ENCODE measurements around the gene IFI27L1.

IFI27L1 gene

DNA sequence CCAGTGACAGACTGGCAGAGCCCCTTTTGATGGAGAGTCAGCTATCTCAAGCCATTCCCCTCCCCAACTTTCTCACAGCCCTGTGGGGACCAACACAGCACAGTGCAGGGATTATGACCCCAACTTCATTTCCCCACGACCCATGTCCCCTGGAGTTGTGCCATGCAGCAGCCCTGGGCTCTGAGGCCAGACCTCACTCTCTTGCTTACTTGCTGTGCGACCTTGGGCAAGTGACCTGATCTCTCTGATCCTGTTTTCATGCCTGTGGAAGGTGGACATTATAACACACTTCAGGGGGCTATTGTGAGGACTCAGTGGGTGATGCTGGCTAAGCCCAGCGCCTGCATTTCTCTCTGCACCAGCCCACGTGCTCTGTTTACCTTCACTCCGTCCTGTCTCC lies 40.9 kb upstream of the IFI27L1 start:
- Histone ChIP-seq H2BK15ac (ENCODE audit: low read length) (no peak overlapping the region), H3K36me3 (replicated peaks in 1 of 2; ENCODE audit: control insufficient read depth in 2 of 2, insufficient read depth in 2 of 2, low read length in 2 of 2) (peaks cover 10 to 21% of the 10 kb centered on the region in 2 donors), H2AFZ (ENCODE audit: low read length) (no peak overlapping the region), H3K27ac (replicated peaks; ENCODE audit: low read length) (no peak overlapping the region), H2BK120ac (ENCODE audit: low read depth, low read length) (no peak overlapping the region), H3K79me1 (ENCODE audit: low read depth, low read length) (peaks cover 2% of the 10 kb centered on the region), H3K23ac (ENCODE audit: low read depth, low read length, poor library complexity) (peak overlapping the region; percentile 40), H2AK5ac (ENCODE audit: low read depth, low read length) (no peak overlapping the region), H2BK12ac (ENCODE audit: low read length) (peak overlapping the region; percentile 6), H4K91ac (ENCODE audit: low read depth, low read length, poor library complexity) (no peak overlapping the region), H4K8ac (ENCODE audit: low read depth, low read length) (no peak overlapping the region), H3K4me1 (ENCODE audit: control insufficient read depth in 2 of 2, insufficient read depth in 1 of 2, low read depth in 1 of 2, low read length in 2 of 2) (peaks cover 0 to 2% of the 10 kb centered on the region in 2 donors), H3K27me3 (ENCODE audit: control insufficient read depth in 3 of 3, insufficient read depth in 3 of 3, low read depth in 1 of 3, low read length in 3 of 3) (no peaks in the 10 kb centered on the region), H3K9me3 (replicated peaks in 1 of 2; ENCODE audit: control insufficient read depth in 2 of 2, insufficient read depth in 1 of 2, low read depth in 1 of 2, low read length in 2 of 2) (no peaks in the 10 kb centered on the region), H2BK5ac (ENCODE audit: low read length) (peak overlapping the region; percentile 30), H3K4me3 (ENCODE audit: low read length in 2 of 2) (no peak overlapping the region), H3K18ac (ENCODE audit: low read length) (peak overlapping the region; percentile 32), H3K9ac (ENCODE audit: low read depth, low read length, poor library complexity) (peak overlapping the region; percentile 50), H3K14ac (ENCODE audit: low read length) (no peak overlapping the region), H3K4ac (ENCODE audit: low read length) (no peak overlapping the region), H3K4me2 (ENCODE audit: insufficient read depth, low read length, poor library complexity, severe bottlenecking) (no peak overlapping the region)
- DNase-seq (ENCODE audit: low spot score) = no peak
- no CpG with 5 or more reads among the region's 5 CpGs for WGBS, 2 donors (ENCODE audit: extremely low coverage in 2 of 2, insufficient read length in 2 of 2, insufficient replicate concordance in 1 of 2)

DNA sequence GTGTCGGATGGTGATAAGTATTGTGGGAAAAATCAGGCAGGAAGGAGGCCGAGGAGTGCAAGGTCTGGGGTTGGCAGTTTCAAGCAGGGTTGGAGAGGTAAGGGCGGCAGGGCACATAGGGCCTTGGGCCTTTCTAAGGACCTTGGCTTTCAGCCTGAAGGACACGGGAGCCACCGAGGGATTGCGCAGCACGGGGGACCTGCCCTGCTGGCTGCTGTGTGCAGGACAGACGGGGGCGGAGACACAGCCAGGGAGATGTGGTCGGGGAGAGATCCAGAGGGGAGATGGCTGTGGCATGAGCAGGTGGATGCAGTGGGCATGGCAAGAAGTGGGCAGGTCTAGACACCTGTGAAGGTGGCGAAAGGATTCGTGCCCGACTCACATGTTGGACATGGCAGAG lies 40.3 kb upstream of the IFI27L1 start:
- H4K91ac ChIP-seq (ENCODE audit: low read depth, low read length, poor library complexity) = no peak overlapping the region
- DNase-seq (ENCODE audit: low spot score) = no peak

DNA sequence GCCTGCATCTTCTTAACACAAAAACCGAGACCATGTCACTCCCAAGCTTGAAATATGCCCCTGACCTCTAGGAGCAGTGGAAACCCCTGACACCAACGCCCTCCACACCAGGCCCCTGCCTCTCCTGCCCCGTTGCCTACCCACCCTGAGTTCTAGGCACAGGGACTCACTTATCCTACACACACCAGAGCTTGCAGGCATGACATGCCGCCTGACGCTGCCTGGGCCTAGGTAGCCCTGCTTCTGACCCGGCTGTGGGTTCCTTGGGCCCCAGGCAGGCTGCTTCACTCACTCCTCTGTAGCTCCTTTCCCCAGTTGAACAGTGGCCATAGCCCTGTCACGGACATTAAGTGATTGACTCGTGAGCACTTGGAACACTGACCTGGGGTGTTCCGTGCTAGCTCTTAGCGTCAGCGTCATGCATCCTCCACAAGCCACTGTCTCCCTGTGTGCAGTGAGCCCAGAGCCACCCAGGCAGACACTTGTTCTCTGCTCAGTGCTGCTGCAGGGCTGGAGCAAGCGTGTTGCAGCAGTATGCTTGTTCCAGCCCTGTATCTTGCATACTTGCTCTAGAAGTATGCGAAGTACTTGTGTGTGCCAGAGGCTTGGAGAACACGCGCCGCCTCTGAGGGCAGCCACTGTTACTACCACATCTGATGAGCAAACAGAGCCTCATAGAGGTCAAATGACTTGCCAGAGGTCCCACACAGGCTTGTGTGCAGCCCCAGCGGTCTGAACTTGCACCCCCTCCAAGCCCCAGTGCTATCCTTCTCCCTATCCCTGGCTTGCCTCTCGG lies 39.4 kb upstream of the IFI27L1 start:
- DNase-seq (ENCODE audit: low spot score) = no peak
- Histone ChIP-seq H3K4me3 (ENCODE audit: low read length in 2 of 2) (no peak overlapping the region), H3K4me2 (ENCODE audit: insufficient read depth, low read length, poor library complexity, severe bottlenecking) (no peak overlapping the region), H3K14ac (ENCODE audit: low read length) (no peak overlapping the region), H3K18ac (ENCODE audit: low read length) (no peak overlapping the region), H3K9ac (ENCODE audit: low read depth, low read length, poor library complexity) (no peak overlapping the region), H3K36me3 (replicated peaks in 1 of 2; ENCODE audit: control insufficient read depth in 2 of 2, insufficient read depth in 2 of 2, low read length in 2 of 2) (peaks cover 18 to 36% of the 10 kb centered on the region in 2 donors), H3K27me3 (ENCODE audit: control insufficient read depth in 3 of 3, insufficient read depth in 3 of 3, low read depth in 1 of 3, low read length in 3 of 3) (no peaks in the 10 kb centered on the region), H2BK120ac (ENCODE audit: low read depth, low read length) (no peak overlapping the region), H2AK5ac (ENCODE audit: low read depth, low read length) (no peak overlapping the region), H3K4me1 (ENCODE audit: control insufficient read depth in 2 of 2, insufficient read depth in 1 of 2, low read depth in 1 of 2, low read length in 2 of 2) (peaks cover 0 to 2% of the 10 kb centered on the region in 2 donors), H3K23ac (ENCODE audit: low read depth, low read length, poor library complexity) (peak overlapping the region; percentile 46), H2AFZ (ENCODE audit: low read length) (no peak overlapping the region), H4K91ac (ENCODE audit: low read depth, low read length, poor library complexity) (no peak overlapping the region), H3K27ac (replicated peaks; ENCODE audit: low read length) (no peak overlapping the region), H4K8ac (ENCODE audit: low read depth, low read length) (peak overlapping the region; percentile 4), H2BK15ac (ENCODE audit: low read length) (no peak overlapping the region), H2BK5ac (ENCODE audit: low read length) (no peak overlapping the region), H3K4ac (ENCODE audit: low read length) (no peak overlapping the region), H3K9me3 (replicated peaks in 1 of 2; ENCODE audit: control insufficient read depth in 2 of 2, insufficient read depth in 1 of 2, low read depth in 1 of 2, low read length in 2 of 2) (no peaks in the 10 kb centered on the region), H3K79me1 (ENCODE audit: low read depth, low read length) (peaks cover 2% of the 10 kb centered on the region), H2BK12ac (ENCODE audit: low read length) (no peak overlapping the region)
- no CpG with 5 or more reads among the region's 18 CpGs for WGBS, 2 donors (ENCODE audit: extremely low coverage in 2 of 2, insufficient read length in 2 of 2, insufficient replicate concordance in 1 of 2)

More for the DNA sequence above, 40.3 kb upstream of the IFI27L1 start:
- H2BK15ac ChIP-seq (ENCODE audit: low read length) = no peak overlapping the region
- H2AFZ ChIP-seq (ENCODE audit: low read length) = no peak overlapping the region
- H3K4me3 ChIP-seq (ENCODE audit: low read length in 2 of 2) = no peak overlapping the region
- peak overlapping the region; percentile 25 for H3K14ac ChIP-seq (ENCODE audit: low read length)
- no peak overlapping the region for H2BK120ac ChIP-seq (ENCODE audit: low read depth, low read length)
- no peaks in the 10 kb centered on the region for H3K27me3 ChIP-seq (ENCODE audit: control insufficient read depth in 3 of 3, insufficient read depth in 3 of 3, low read depth in 1 of 3, low read length in 3 of 3)
- H3K4me2 ChIP-seq (ENCODE audit: insufficient read depth, low read length, poor library complexity, severe bottlenecking) = no peak overlapping the region
- H3K79me1 ChIP-seq (ENCODE audit: low read depth, low read length) = peaks cover 2% of the 10 kb centered on the region
- no peak overlapping the region for H2BK12ac ChIP-seq (ENCODE audit: low read length)
- no peaks in the 10 kb centered on the region for H3K9me3 ChIP-seq (replicated peaks in 1 of 2; ENCODE audit: control insufficient read depth in 2 of 2, insufficient read depth in 1 of 2, low read depth in 1 of 2, low read length in 2 of 2)
- peak overlapping the region; percentile 40 for H3K23ac ChIP-seq (ENCODE audit: low read depth, low read length, poor library complexity)
- peak overlapping the region; percentile 87 for H4K8ac ChIP-seq (ENCODE audit: low read depth, low read length)
- H3K4me1 ChIP-seq (ENCODE audit: control insufficient read depth in 2 of 2, insufficient read depth in 1 of 2, low read depth in 1 of 2, low read length in 2 of 2) = peaks cover 0 to 2% of the 10 kb centered on the region in 2 donors
- H3K4ac ChIP-seq (ENCODE audit: low read length) = no peak overlapping the region
- WGBS, 2 donors (ENCODE audit: extremely low coverage in 2 of 2, insufficient read length in 2 of 2, insufficient replicate concordance in 1 of 2) = no CpG with 5 or more reads among the region's 13 CpGs
- no peak overlapping the region for H3K27ac ChIP-seq (replicated peaks; ENCODE audit: low read length)
- no peak overlapping the region for H2BK5ac ChIP-seq (ENCODE audit: low read length)
- H3K18ac ChIP-seq (ENCODE audit: low read length) = peak overlapping the region; percentile 17
- peak overlapping the region; percentile 54 for H3K9ac ChIP-seq (ENCODE audit: low read depth, low read length, poor library complexity)
- peaks cover 13 to 27% of the 10 kb centered on the region in 2 donors for H3K36me3 ChIP-seq (replicated peaks in 1 of 2; ENCODE audit: control insufficient read depth in 2 of 2, insufficient read depth in 2 of 2, low read length in 2 of 2)
- no peak overlapping the region for H2AK5ac ChIP-seq (ENCODE audit: low read depth, low read length)

GRCh38 chr14:94042433-94043091 lies 38.5 kb upstream of the IFI27L1 start:
- DNase-seq (ENCODE audit: low spot score) = no peak
- H3K27me3 ChIP-seq (ENCODE audit: control insufficient read depth in 3 of 3, insufficient read depth in 3 of 3, low read depth in 1 of 3, low read length in 3 of 3) = no peaks in the 10 kb centered on the region
- no peaks in the 10 kb centered on the region for H3K9me3 ChIP-seq (replicated peaks in 1 of 2; ENCODE audit: control insufficient read depth in 2 of 2, insufficient read depth in 1 of 2, low read depth in 1 of 2, low read length in 2 of 2)
- peaks cover 0 to 2% of the 10 kb centered on the region in 2 donors for H3K4me1 ChIP-seq (ENCODE audit: control insufficient read depth in 2 of 2, insufficient read depth in 1 of 2, low read depth in 1 of 2, low read length in 2 of 2)
- H3K4ac ChIP-seq (ENCODE audit: low read length) = no peak overlapping the region
- no peak overlapping the region for H2BK120ac ChIP-seq (ENCODE audit: low read depth, low read length)
- H3K23ac ChIP-seq (ENCODE audit: low read depth, low read length, poor library complexity) = no peak overlapping the region
- H2BK15ac ChIP-seq (ENCODE audit: low read length) = no peak overlapping the region
- no peak overlapping the region for H3K4me2 ChIP-seq (ENCODE audit: insufficient read depth, low read length, poor library complexity, severe bottlenecking)
- no peak overlapping the region for H3K4me3 ChIP-seq (ENCODE audit: low read length in 2 of 2)
- peaks cover 26 to 44% of the 10 kb centered on the region in 2 donors for H3K36me3 ChIP-seq (replicated peaks in 1 of 2; ENCODE audit: control insufficient read depth in 2 of 2, insufficient read depth in 2 of 2, low read length in 2 of 2)
- no peak overlapping the region for H2BK5ac ChIP-seq (ENCODE audit: low read length)
- H3K14ac ChIP-seq (ENCODE audit: low read length) = peak overlapping the region; percentile 47
- no peak overlapping the region for H2BK12ac ChIP-seq (ENCODE audit: low read length)
- no peak overlapping the region for H3K27ac ChIP-seq (replicated peaks; ENCODE audit: low read length)
- H4K8ac ChIP-seq (ENCODE audit: low read depth, low read length) = no peak overlapping the region
- no CpG with 5 or more reads among the region's 12 CpGs for WGBS, 2 donors (ENCODE audit: extremely low coverage in 2 of 2, insufficient read length in 2 of 2, insufficient replicate concordance in 1 of 2)
- peak overlapping the region; percentile 63 for H3K9ac ChIP-seq (ENCODE audit: low read depth, low read length, poor library complexity)
- H4K91ac ChIP-seq (ENCODE audit: low read depth, low read length, poor library complexity) = no peak overlapping the region
- H2AK5ac ChIP-seq (ENCODE audit: low read depth, low read length) = no peak overlapping the region
- peak overlapping the region; percentile 59 for H3K18ac ChIP-seq (ENCODE audit: low read length)
- H2AFZ ChIP-seq (ENCODE audit: low read length) = no peak overlapping the region
- H3K79me1 ChIP-seq (ENCODE audit: low read depth, low read length) = peaks cover 2% of the 10 kb centered on the region

Measured in neuronal stem cell (in vitro differentiated cells).